Measurements from ENCODE around the gene IMPDH2. TPM values are rescaled to one million over a fixed set of nuclear protein-coding genes. Genes with fewer than 3 reads are reported as not detected.

IMPDH2 gene
- total RNA-seq, 2 experiments from 2014 or later: 535 to 557 TPM

DNA sequence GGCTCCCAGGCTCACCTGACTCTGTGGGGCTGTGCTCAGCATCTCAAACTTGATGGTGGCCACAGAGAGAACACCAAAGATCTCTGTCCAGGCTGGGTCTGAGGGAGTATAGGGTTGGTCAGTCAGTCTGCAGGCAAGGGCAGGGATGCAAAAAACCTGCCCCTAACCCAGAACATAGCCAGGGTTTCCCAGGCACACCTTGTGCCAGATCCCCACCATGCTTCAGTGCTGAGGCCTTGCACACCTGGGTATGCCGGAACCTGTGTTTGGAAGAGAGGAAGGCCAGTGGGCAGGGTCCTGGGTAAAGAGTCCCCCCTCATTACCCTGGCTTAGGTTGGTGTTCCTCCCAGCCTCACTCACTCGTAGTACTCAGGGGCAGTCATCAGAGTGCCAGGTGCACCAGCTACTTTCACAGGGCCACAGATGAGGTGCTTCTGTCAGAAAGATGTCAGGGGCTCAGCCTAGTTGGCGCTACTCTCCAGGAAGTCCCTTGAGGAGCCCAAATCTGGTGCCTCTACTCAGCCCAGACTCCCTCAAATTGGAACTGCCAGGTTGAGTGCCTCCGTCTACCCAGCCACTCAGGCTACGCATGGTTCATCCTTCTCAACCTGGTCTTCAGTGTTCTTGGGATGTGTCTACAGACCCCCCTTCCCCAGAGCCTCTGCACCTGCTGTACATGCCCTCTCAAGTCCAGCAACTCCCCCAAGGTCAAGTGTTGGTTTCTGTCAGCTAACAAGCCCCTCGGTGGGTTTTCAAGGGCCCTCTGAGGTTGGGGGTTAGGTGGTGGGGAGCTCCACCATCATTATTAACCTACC, 12.6 kb downstream of the IMPDH2 start:
- Mint-ChIP-seq H3K4me3 (peak overlapping the region; percentile 87), H3K9me3 (no peaks in the 10 kb centered on the region), H3K27ac (no peak overlapping the region), H3K36me3 (ENCODE audit: low read depth) (peaks cover 23% of the 10 kb centered on the region), H3K4me1 (ENCODE audit: low read depth) (peaks cover 16% of the 10 kb centered on the region), H3K27me3 (no peaks in the 10 kb centered on the region)
- intact Hi-C loops (cut with micrococcal nuclease): no loop called here
- ATAC-seq (no peak), DNase-seq (no peak)
- CTCF ChIA-PET: interaction anchor here (0.8 to 8.6 kb wide), 5 partner anchors 9 to 78 kb away, joined by 3 to 78 read pairs (median 3); partner anchors contain the start of genes P4HTM and WDR6
- POLR2A ChIA-PET: interaction anchor here (0.5 to 12.0 kb wide), 11 partner anchors 7 to 81 kb away, joined by 3 to 200 read pairs (median 6); partner anchors contain the start of genes IMPDH2, NDUFAF3, P4HTM and WDR6
- TF ChIP-seq, protein P1, sequence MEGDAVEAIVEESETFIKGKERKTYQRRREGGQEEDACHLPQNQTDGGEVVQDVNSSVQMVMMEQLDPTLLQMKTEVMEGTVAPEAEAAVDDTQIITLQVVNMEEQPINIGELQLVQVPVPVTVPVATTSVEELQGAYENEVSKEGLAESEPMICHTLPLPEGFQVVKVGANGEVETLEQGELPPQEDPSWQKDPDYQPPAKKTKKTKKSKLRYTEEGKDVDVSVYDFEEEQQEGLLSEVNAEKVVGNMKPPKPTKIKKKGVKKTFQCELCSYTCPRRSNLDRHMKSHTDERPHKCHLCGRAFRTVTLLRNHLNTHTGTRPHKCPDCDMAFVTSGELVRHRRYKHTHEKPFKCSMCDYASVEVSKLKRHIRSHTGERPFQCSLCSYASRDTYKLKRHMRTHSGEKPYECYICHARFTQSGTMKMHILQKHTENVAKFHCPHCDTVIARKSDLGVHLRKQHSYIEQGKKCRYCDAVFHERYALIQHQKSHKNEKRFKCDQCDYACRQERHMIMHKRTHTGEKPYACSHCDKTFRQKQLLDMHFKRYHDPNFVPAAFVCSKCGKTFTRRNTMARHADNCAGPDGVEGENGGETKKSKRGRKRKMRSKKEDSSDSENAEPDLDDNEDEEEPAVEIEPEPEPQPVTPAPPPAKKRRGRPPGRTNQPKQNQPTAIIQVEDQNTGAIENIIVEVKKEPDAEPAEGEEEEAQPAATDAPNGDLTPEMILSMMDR (IDR thresholded peaks at IDR 0.05): no peak

DNA sequence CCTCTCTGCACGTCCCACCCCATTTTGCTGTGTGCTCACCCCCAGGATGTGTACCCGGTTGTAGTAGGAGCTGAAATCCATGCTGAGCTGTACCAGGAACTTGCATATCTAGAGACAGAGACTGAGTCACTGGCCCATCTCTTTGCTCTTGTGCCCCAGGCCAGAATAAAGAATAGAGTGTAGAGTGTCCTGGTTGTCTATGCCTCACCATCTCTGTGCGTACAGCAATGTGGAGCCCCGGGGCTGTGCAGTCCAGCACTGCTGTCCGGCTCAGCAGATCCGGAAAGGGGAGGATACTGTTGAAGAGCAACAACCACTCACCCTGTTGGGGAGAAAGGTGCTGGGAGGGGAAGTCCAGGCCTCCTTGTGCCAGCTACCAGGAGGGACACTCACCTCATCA, 13.4 kb downstream of the IMPDH2 start:
- CTCF ChIA-PET: interaction anchor here (1.1 to 8.6 kb wide), 3 partner anchors 8 to 79 kb away, joined by 3 to 78 read pairs (median 18); partner anchors contain the start of genes P4HTM and WDR6
- Mint-ChIP-seq H3K36me3 (ENCODE audit: low read depth) (peaks cover 23% of the 10 kb centered on the region), H3K27me3 (no peaks in the 10 kb centered on the region), H3K9me3 (no peaks in the 10 kb centered on the region), H3K4me3 (no peak overlapping the region), H3K27ac (no peak overlapping the region), H3K4me1 (ENCODE audit: low read depth) (peaks cover 16% of the 10 kb centered on the region)
- DNase-seq (no peak), ATAC-seq (no peak)
- POLR2A ChIA-PET: interaction anchor here (1.0 to 12.0 kb wide), 6 partner anchors 8 to 78 kb away, joined by 3 to 200 read pairs (median 14); partner anchors contain the start of genes IMPDH2, NDUFAF3, QRICH1 and WDR6
- intact Hi-C loops (cut with micrococcal nuclease): no loop called here
- TF ChIP-seq, protein P1 (IDR thresholded peaks at IDR 0.05): no peak

DNA sequence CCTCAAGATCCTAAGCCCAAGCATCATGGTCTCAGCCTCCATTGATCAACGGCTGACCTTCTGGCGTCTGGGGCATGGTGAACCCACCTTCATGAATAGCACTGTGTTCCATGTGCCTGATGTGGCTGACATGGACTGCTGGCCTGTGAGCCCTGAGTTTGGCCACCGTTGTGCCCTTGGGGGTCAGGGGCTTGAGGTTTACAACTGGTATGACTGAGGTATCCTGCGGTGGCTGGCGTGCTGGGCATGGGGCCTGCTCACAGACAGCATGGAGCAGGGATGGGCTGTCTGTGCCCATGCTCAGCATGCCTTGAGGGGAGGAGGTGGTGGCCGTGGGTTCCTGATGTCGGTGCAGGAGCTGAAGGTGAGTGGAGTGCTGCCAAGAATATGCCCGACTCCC, 14.1 kb downstream of the IMPDH2 start:
- ChIA-PET POLR2A (interaction anchor here (1.0 to 7.9 kb wide), 6 partner anchors 9 to 78 kb away, joined by 3 to 90 read pairs (median 4); partner anchors contain the start of genes IMPDH2, NDUFAF3 and QRICH1), CTCF (interaction anchor here (0.9 to 8.6 kb wide), 2 partner anchors 24 to 28 kb away, joined by 5 to 78 read pairs; partner anchors contain the start of gene P4HTM)
- ATAC-seq (no peak), DNase-seq (no peak)
- TF ChIP-seq, protein P1 (IDR thresholded peaks at IDR 0.05): no peak
- Mint-ChIP-seq H3K9me3 (no peaks in the 10 kb centered on the region), H3K4me1 (ENCODE audit: low read depth) (peaks cover 13% of the 10 kb centered on the region), H3K27ac (no peak overlapping the region), H3K36me3 (ENCODE audit: low read depth) (peaks cover 16% of the 10 kb centered on the region), H3K27me3 (no peaks in the 10 kb centered on the region), H3K4me3 (no peak overlapping the region)
- intact Hi-C loops (cut with micrococcal nuclease): no loop called here

DNA sequence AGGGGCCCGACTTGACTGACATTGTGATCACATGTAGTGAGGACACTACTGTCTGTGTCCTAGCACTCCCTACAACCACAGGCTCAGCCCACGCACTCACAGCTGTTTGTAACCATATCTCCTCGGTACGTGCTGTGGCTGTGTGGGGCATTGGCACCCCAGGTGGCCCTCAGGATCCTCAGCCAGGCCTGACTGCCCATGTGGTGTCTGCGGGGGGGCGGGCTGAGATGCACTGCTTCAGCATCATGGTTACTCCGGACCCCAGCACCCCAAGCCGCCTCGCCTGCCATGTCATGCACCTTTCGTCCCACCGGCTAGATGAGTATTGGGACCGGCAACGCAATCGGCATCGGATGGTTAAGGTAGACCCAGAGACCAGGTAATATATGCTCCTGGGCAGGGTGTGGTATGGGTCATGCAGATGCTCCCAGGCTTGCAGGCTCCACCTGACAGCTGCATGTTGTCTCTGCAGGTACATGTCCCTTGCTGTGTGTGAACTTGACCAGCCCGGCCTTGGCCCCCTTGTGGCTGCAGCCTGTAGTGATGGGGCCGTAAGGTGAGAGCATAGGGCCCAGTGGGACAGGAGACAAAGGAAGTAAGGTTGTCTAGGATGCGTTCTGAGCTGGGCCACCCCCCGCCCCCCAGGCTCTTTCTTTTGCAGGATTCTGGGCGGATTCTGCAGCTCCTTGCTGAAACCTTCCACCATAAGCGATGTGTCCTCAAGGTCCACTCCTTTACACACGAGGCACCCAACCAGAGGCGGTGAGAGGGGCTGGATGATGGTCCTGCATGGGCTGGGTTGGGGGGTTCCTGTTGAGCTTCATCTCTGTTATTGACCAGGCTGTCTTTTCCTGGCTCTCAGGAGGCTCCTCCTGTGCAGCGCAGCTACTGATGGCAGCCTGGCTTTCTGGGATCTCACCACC, 15.2 kb downstream of the IMPDH2 start:
- ChIA-PET CTCF (interaction anchor here (0.5 to 8.6 kb wide), 10 partner anchors 8 to 26 kb away, joined by 3 to 78 read pairs (median 4); partner anchors contain the start of genes IMPDH2, NDUFAF3 and P4HTM), POLR2A (interaction anchor here (0.6 to 7.9 kb wide), 6 partner anchors 10 to 159 kb away, joined by 3 to 90 read pairs (median 6); partner anchors contain the start of genes IMPDH2 and NDUFAF3)
- H3K27me3 Mint-ChIP-seq: no peaks in the 10 kb centered on the region
- ATAC-seq (peak; percentile 51), DNase-seq (peak; percentile 67)
- intact Hi-C loops (cut with micrococcal nuclease): no loop called here
- no peak overlapping the region for H3K4me3 Mint-ChIP-seq
- peaks cover 18% of the 10 kb centered on the region for H3K36me3 Mint-ChIP-seq (ENCODE audit: low read depth)
- TF ChIP-seq, protein P1 (IDR thresholded peaks at IDR 0.05): peak; percentile 45
- no peak overlapping the region for H3K27ac Mint-ChIP-seq
- H3K9me3 Mint-ChIP-seq: no peaks in the 10 kb centered on the region
- H3K4me1 Mint-ChIP-seq (ENCODE audit: low read depth): peaks cover 11% of the 10 kb centered on the region

Measured in activated CD8-positive, alpha-beta T cell treated with anti-CD3 and anti-CD28 coated beads for 36 hours (primary cell).